Measurements from ENCODE around the gene SLITRK1.

SLITRK1 gene

GRCh38 chr13:83865161-83866137 lies 16.8 kb downstream of the SLITRK1 start:
- no peak for DNase-seq

GRCh38 chr13:83853771-83854170 lies 28.5 kb downstream of the SLITRK1 start:
- no peak for DNase-seq

- no peak for DNase-seq
Observed at GRCh38 chr13:83845106-83845505, 37.2 kb downstream of the SLITRK1 start.

- no peak for DNase-seq
Observed at GRCh38 chr13:83839146-83839545, 43.1 kb downstream of the SLITRK1 start.

GRCh38 chr13:83831796-83832195 lies 50.5 kb downstream of the SLITRK1 start:
- no peak for DNase-seq

GRCh38 chr13:83829810-83830209 lies 52.5 kb downstream of the SLITRK1 start:
- DNase-seq = no peak

- DNase-seq = no peak
Observed at GRCh38 chr13:83827338-83827737, 54.9 kb downstream of the SLITRK1 start.

Data from activated CD4-positive, CD25-positive, alpha-beta regulatory T cell (primary cell).